GM23338 (cell line): ENCODE measurements around the gene MPPED2. TPM values are rescaled to one million over a fixed set of nuclear protein-coding genes. Genes with fewer than 3 reads are reported as not detected.

Experiments
- ATAC-seq: fragments of 200-7000 bp; cut with Tn5 transposase; 3 replicates; pipeline ENCODE4 v1.9.1; 2020
- DNase-seq: peaks from one replicate; pipeline ENCODE4 v3.0.0-alpha.2; 2015; ENCODE audit warnings: low spot score
- H2AFZ ChIP-seq: fragments of 200-600 bp; sonication (generic); 2 replicates; pipeline ENCODE4 v1.8.0; 2016; ENCODE audit warnings: antibody characterized with exemption, mild to moderate bottlenecking, moderate library complexity
- H3F3A ChIP-seq: fragments of 200-600 bp; sonication (generic); replicated peaks from 2 replicates; pipeline ENCODE4 v1.8.0; 2017; ENCODE audit warnings: antibody characterized with exemption, mixed run types, low read depth
- H3K27ac ChIP-seq: fragments of 200-600 bp; sonication (generic); 2 replicates; pipeline ENCODE4 v1.6.1; 2016; ENCODE audit warnings: low read depth
- H3K27me3 ChIP-seq: fragments of 200-600 bp; sonication (generic); 2 replicates; pipeline ENCODE4 v1.8.0; 2016; ENCODE audit warnings: mild to moderate bottlenecking, mixed run types, moderate library complexity; ENCODE audit not compliant: insufficient read depth
- H3K36me3 ChIP-seq: fragments of 200-600 bp; sonication (generic); 2 replicates; pipeline ENCODE4 v1.8.0; 2016; ENCODE audit warnings: mild to moderate bottlenecking; ENCODE audit not compliant: insufficient read depth
- H3K4me1 ChIP-seq: fragments of 200-600 bp; sonication (generic); 2 replicates; pipeline ENCODE4 v1.8.0; 2016; ENCODE audit warnings: mild to moderate bottlenecking, moderate library complexity; ENCODE audit not compliant: insufficient read depth
- H3K4me2 ChIP-seq: fragments of 200-600 bp; sonication (generic); 2 replicates; pipeline ENCODE4 v1.7.1; 2017; ENCODE audit warnings: mixed run types
- H3K4me3 ChIP-seq: fragments of 200-600 bp; sonication (generic); 2 replicates; pipeline ENCODE4 v1.6.1; 2016; ENCODE audit warnings: mixed run types
- H3K79me2 ChIP-seq: fragments of 200-600 bp; sonication (generic); replicated peaks from 2 replicates; pipeline ENCODE4 v1.8.0; 2017; ENCODE audit warnings: mild to moderate bottlenecking; ENCODE audit not compliant: insufficient read depth
- H3K9me2 ChIP-seq: fragments of 200-600 bp; sonication (generic); 2 replicates; pipeline ENCODE4 v1.8.0; 2017; ENCODE audit not compliant: insufficient read depth
- H4K20me1 ChIP-seq: fragments of 200-600 bp; sonication (generic); replicated peaks from 2 replicates; pipeline ENCODE4 v1.8.0; 2017; ENCODE audit warnings: mild to moderate bottlenecking; ENCODE audit not compliant: insufficient read depth
- H3K27ac Mint-ChIP-seq: 2 replicates; pipeline ENCODE4 v1.8.0; 2020; ENCODE audit warnings: inconsistent platforms, mild to moderate bottlenecking, moderate library complexity, mixed read lengths
- H3K27me3 Mint-ChIP-seq: 3 replicates; pipeline ENCODE4 v1.8.0; 2022; ENCODE audit warnings: low read depth, mild to moderate bottlenecking, moderate library complexity, mixed read lengths, inconsistent platforms; ENCODE audit not compliant: insufficient read depth, poor library complexity
- H3K36me3 Mint-ChIP-seq: 3 replicates; pipeline ENCODE4 v1.8.0; 2021; ENCODE audit warnings: low read depth, mild to moderate bottlenecking, inconsistent platforms, moderate library complexity, mixed read lengths
- H3K4me1 Mint-ChIP-seq: 3 replicates; pipeline ENCODE4 v1.8.0; 2020; ENCODE audit warnings: mild to moderate bottlenecking, inconsistent platforms, mixed read lengths
- H3K4me3 Mint-ChIP-seq: 3 replicates; pipeline ENCODE4 v1.8.0; 2021; ENCODE audit warnings: moderate library complexity, mild to moderate bottlenecking, inconsistent platforms, mixed read lengths
- H3K9me3 Mint-ChIP-seq: 3 replicates; pipeline ENCODE4 v1.8.0; 2020; ENCODE audit warnings: moderate library complexity, mild to moderate bottlenecking, inconsistent platforms, mixed read lengths
- CREB1 ChIP-seq: fragments of 250-450 bp; sonication (Bioruptor Pico); IDR thresholded peaks from 2 replicates; pipeline ENCODE4 v1.5.0; 2020; ENCODE audit warnings: low read depth, mild to moderate bottlenecking, moderate library complexity
- EZH2 ChIP-seq: fragments of 200-600 bp; sonication (generic); IDR thresholded peaks from one replicate; pipeline ENCODE4 v1.8.0; 2017; ENCODE audit warnings: antibody characterized with exemption, mild to moderate bottlenecking, low read depth; ENCODE audit not compliant: unreplicated experiment
- EZH2phosphoT487 ChIP-seq: fragments of 200-600 bp; sonication (generic); IDR thresholded peaks from one replicate; pipeline ENCODE4 v1.8.1; 2018; ENCODE audit warnings: antibody characterized with exemption; ENCODE audit not compliant: unreplicated experiment
- NANOG ChIP-seq: IDR thresholded peaks from 2 replicates; pipeline ENCODE4 v1.6.1; 2016; ENCODE audit warnings: antibody characterized with exemption, borderline replicate concordance
- POLR2AphosphoS5 ChIP-seq: IDR thresholded peaks from 2 replicates; pipeline ENCODE4 v1.6.1; 2016; ENCODE audit warnings: antibody characterized with exemption, low read depth
- STAT1 ChIP-seq: IDR thresholded peaks from one replicate; pipeline ENCODE4 v1.6.1; 2016; ENCODE audit warnings: antibody characterized with exemption; ENCODE audit not compliant: unreplicated experiment
- ZNF114 ChIP-seq: fragments of 250-450 bp; sonication (Bioruptor Pico); IDR thresholded peaks from 2 replicates; pipeline ENCODE4 v1.5.0; 2020; ENCODE audit warnings: mild to moderate bottlenecking, moderate library complexity
- ZNF331 ChIP-seq: fragments of 250-450 bp; sonication (Bioruptor Pico); IDR thresholded peaks from 2 replicates; pipeline ENCODE4 v1.5.0; 2020; ENCODE audit warnings: low read depth, mild to moderate bottlenecking, moderate library complexity
- polyA plus RNA-seq: library from polyadenylated mRNA; unstranded; fragments of >200 nt; fragmentation: Nextera tagmentation; extraction: Ambion mirVana; gene quantifications from 2 replicates; pipeline ENCODE4 v1.2.1, GENCODE V29; 2016
- total RNA-seq: library from RNA; depleted of rRNA; stranded (reverse); fragments of >200 nt; shearing (Covaris generic); gene quantifications from 2 replicates; pipeline ENCODE4 v1.2.3, GENCODE V29; 2014
- TF ChIP-seq, protein P1 (sequence below): IDR thresholded peaks from one replicate; pipeline ENCODE4 v1.6.1; 2018; ENCODE audit warnings: antibody characterized with exemption; ENCODE audit not compliant: unreplicated experiment
- TF ChIP-seq, protein P2 (sequence below), 2 experiments: fragments of 200-600 bp in 1 of 2; sonication (generic) in 1 of 2; conservative IDR thresholded peaks; 2 replicates each; pipeline versions ENCODE4 v1.5.1 to v1.6.1; 2016 to 2017; ENCODE audit warnings: antibody characterized with exemption in 2 of 2, low read depth in 2 of 2, mild to moderate bottlenecking in 2 of 2, moderate library complexity in 1 of 2

MPPED2 gene
- total and polyA plus RNA-seq, 2 experiments from 2014 or later = 4.4 to 6.8 TPM

DNA sequence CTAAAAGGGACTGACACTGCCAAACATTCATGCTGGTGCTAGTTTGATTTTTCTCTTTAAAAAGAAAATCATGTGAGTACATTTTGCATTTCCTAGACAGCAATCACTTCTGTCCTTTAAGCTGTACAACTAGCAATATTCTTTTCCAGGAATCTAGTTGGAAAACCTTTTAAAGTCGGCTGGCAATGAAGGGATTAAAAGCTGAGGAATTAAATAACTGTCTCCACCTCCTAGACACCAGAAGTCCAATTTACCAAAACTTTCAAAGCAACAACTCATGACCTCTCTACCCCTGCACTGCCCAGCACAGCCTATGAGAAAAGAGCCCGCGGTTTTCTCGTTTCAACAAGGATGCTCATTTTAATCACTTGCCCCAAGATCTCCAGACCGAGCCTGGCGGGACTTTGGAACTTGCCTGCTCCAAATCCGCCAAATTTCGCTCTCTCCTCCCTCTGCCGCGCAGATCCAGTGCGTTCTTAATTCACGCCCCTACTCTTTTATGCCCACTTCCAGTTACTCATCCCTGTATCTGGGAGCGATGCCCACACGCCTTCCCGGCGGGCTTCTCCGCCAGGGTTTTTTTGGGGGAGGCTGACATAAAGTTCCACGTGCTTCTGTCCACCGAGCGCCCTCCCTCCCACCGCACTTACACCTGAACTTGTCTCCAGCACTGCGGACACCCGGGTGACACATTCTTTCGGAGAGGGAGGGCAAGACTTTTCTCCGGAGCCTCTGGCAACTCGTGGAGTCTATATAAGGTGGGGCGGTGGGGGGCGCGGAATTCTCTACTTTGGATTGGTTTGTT lies 2.5 kb downstream of the MPPED2 start:
- Mint-ChIP-seq H3K36me3 (peaks cover 9% of the 10 kb centered on the region), H3K27ac (no peak overlapping the region), H3K9me3 (peaks cover 3% of the 10 kb centered on the region; the same call in 1 of the 3 replicates), H3K4me1 (peaks cover 28% of the 10 kb centered on the region), H3K27me3 (peaks cover 35% of the 10 kb centered on the region), H3K4me3 (peak overlapping the region; percentile 78)
- Histone ChIP-seq H3K27me3 (peaks cover 62% of the 10 kb centered on the region), H3K4me3 (peak overlapping the region; percentile 89), H3K27ac (no peak overlapping the region), H4K20me1 (no peaks in the 10 kb centered on the region), H3K4me1 (peaks cover 28% of the 10 kb centered on the region), H3K36me3 (0 out of 2 replicates have a peak, but pooled peaks cover 3% of the 10 kb centered on the region), H3K79me2 (peaks cover 33% of the 10 kb centered on the region), H3K9me2 (no peaks in the 10 kb centered on the region), H2AFZ (peak overlapping the region; percentile 76), H3F3A (no peaks in the 10 kb centered on the region), H3K4me2 (peak overlapping the region; percentile 99)
- DNase-seq = peak; percentile 62
- peak; percentile 46 for TF ChIP-seq EZH2
- no peak for TF ChIP-seq STAT1
- peak; percentile 1; the same call in 2 of the 3 replicates for ATAC-seq

DNA sequence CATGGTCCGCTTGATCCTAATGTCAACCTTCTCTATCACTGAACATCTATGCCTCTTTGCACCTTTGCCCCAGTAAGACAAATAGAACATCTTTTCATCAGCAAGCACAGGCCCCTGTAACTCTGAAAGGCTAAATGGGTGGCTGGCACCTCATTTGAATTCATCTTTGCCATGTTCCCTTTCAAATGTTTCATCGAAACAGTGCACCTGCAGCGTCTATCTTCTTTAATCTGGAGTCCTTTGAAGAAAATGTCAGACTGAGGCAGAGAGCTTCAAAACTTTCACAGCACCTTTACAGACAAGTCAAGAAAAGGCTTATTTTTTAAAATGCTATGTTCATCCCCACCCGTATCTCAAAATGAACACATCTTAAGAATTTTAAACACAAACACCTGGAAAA lies 3.4 kb downstream of the MPPED2 start:
- H3F3A ChIP-seq = no peaks in the 10 kb centered on the region
- Mint-ChIP-seq H3K36me3 (peaks cover 17% of the 10 kb centered on the region), H3K27ac (no peak overlapping the region), H3K27me3 (peaks cover 35% of the 10 kb centered on the region), H3K4me3 (no peak overlapping the region; the same call in 2 of the 3 replicates), H3K4me1 (peaks cover 28% of the 10 kb centered on the region), H3K9me3 (peaks cover 6% of the 10 kb centered on the region; the same call in 1 of the 3 replicates)
- no peak overlapping the region for H3K4me2 ChIP-seq
- H3K9me2 ChIP-seq = no peaks in the 10 kb centered on the region
- H3K4me1 ChIP-seq = peaks cover 27% of the 10 kb centered on the region
- ATAC-seq = no peak
- H3K27ac ChIP-seq = no peak overlapping the region
- H4K20me1 ChIP-seq = no peaks in the 10 kb centered on the region
- H3K27me3 ChIP-seq = peaks cover 52% of the 10 kb centered on the region
- no peak overlapping the region for H3K4me3 ChIP-seq
- peaks cover 33% of the 10 kb centered on the region for H3K79me2 ChIP-seq
- peaks cover 3% of the 10 kb centered on the region; the same call in 1 of the 2 replicates for H3K36me3 ChIP-seq
- DNase-seq = no peak
- no peak overlapping the region for H2AFZ ChIP-seq
- TF ChIP-seq EZH2phosphoT487 (no peak), ZNF331 (CRISPR knock-in tag) (no peak), ZNF114 (CRISPR knock-in tag) (no peak), POLR2AphosphoS5 (no peak), STAT1 (no peak), NANOG (no peak), CREB1 (CRISPR knock-in tag) (no peak), EZH2 (no peak)
- TF ChIP-seq, protein P1, sequence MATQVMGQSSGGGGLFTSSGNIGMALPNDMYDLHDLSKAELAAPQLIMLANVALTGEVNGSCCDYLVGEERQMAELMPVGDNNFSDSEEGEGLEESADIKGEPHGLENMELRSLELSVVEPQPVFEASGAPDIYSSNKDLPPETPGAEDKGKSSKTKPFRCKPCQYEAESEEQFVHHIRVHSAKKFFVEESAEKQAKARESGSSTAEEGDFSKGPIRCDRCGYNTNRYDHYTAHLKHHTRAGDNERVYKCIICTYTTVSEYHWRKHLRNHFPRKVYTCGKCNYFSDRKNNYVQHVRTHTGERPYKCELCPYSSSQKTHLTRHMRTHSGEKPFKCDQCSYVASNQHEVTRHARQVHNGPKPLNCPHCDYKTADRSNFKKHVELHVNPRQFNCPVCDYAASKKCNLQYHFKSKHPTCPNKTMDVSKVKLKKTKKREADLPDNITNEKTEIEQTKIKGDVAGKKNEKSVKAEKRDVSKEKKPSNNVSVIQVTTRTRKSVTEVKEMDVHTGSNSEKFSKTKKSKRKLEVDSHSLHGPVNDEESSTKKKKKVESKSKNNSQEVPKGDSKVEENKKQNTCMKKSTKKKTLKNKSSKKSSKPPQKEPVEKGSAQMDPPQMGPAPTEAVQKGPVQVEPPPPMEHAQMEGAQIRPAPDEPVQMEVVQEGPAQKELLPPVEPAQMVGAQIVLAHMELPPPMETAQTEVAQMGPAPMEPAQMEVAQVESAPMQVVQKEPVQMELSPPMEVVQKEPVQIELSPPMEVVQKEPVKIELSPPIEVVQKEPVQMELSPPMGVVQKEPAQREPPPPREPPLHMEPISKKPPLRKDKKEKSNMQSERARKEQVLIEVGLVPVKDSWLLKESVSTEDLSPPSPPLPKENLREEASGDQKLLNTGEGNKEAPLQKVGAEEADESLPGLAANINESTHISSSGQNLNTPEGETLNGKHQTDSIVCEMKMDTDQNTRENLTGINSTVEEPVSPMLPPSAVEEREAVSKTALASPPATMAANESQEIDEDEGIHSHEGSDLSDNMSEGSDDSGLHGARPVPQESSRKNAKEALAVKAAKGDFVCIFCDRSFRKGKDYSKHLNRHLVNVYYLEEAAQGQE = no peak
- TF ChIP-seq, protein P2, sequence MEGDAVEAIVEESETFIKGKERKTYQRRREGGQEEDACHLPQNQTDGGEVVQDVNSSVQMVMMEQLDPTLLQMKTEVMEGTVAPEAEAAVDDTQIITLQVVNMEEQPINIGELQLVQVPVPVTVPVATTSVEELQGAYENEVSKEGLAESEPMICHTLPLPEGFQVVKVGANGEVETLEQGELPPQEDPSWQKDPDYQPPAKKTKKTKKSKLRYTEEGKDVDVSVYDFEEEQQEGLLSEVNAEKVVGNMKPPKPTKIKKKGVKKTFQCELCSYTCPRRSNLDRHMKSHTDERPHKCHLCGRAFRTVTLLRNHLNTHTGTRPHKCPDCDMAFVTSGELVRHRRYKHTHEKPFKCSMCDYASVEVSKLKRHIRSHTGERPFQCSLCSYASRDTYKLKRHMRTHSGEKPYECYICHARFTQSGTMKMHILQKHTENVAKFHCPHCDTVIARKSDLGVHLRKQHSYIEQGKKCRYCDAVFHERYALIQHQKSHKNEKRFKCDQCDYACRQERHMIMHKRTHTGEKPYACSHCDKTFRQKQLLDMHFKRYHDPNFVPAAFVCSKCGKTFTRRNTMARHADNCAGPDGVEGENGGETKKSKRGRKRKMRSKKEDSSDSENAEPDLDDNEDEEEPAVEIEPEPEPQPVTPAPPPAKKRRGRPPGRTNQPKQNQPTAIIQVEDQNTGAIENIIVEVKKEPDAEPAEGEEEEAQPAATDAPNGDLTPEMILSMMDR (conservative IDR thresholded peaks at IDR 0.05; ENCODE audit: low read depth in 2 of 2) = no peak
